HG03469 (cell line): ENCODE results near the gene CTNNBIP1.

Source experiments
- ATAC-seq: cut with Tn5 transposase; IDR thresholded peaks from one replicate; pipeline ENCODE4 v1.9.1; 2021; ENCODE audit warnings: mild to moderate bottlenecking, moderate library complexity, moderate number of reproducible peaks; ENCODE audit not compliant: unreplicated experiment

Gene CTNNBIP1

GRCh38 chr1:9859281-9860014 lies 50.6 kb downstream of the CTNNBIP1 start:
- ATAC-seq: no peak

- no peak for ATAC-seq
Observed at GRCh38 chr1:9858293-9859035, 51.6 kb downstream of the CTNNBIP1 start.

- ATAC-seq: no peak
Observed at GRCh38 chr1:9855186-9855585, 54.9 kb downstream of the CTNNBIP1 start.

GRCh38 chr1:9853249-9853595 lies 56.8 kb downstream of the CTNNBIP1 start:
- no peak for ATAC-seq

- ATAC-seq: no peak
Observed at GRCh38 chr1:9852410-9853248, 57.4 kb downstream of the CTNNBIP1 start.

DNA sequence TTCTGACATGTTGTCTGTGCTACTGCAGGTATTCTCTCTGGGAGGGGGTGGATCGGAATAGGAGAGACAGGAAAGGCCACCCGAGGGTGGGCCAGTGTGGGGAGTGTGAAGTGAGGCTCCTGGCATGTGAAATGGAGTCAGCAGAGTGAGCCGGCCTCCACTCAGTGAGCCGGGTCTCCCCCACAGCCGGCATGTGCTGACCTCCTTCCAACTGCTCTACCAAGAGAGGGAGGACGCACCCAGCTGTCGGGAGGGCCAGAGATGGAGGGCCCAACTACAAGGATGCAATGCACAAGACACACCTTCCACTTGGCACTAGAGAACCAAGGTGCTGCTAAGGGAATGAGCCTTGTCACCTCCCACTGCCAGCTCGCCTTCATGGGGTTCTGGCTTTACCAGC lies 58.1 kb downstream of the CTNNBIP1 start:
- no peak for ATAC-seq

- ATAC-seq: no peak
Observed at GRCh38 chr1:9850442-9851162, 59.5 kb downstream of the CTNNBIP1 start.

GRCh38 chr1:9849691-9850441 lies 60.2 kb downstream of the CTNNBIP1 start:
- no peak for ATAC-seq

GRCh38 chr1:9848022-9848421 lies 62.0 kb downstream of the CTNNBIP1 start:
- no peak for ATAC-seq

- no peak for ATAC-seq
Observed at GRCh38 chr1:9847269-9847668, 62.8 kb downstream of the CTNNBIP1 start.

DNA sequence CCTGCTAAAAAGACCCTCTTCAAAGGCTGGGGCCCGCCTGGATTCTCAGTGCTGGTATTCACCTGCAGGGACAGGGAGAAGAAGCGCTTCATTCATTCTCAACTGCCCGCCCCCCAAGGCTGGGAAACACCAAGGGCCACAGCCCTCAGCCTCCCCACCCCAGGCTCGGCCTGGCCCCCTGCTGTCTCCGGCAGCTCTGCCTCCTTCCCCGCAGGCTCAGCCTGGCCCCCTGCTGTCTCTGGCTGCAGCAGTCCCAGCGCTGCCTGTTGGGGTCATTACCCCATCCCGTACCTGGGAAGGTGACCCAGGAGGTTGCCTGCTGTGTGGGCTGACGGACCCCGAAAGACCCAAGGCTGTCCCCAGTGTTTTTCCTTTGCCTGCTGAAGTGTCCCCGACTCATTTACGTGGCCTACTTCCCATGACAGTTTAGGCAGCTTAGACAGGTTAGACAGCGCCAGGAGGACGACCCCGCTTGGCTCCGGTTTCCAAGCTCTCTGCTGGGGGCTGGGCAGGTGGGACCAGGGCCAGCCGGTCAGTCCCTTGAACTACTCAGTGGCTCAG lies 63.4 kb downstream of the CTNNBIP1 start:
- ATAC-seq: no peak

DNA sequence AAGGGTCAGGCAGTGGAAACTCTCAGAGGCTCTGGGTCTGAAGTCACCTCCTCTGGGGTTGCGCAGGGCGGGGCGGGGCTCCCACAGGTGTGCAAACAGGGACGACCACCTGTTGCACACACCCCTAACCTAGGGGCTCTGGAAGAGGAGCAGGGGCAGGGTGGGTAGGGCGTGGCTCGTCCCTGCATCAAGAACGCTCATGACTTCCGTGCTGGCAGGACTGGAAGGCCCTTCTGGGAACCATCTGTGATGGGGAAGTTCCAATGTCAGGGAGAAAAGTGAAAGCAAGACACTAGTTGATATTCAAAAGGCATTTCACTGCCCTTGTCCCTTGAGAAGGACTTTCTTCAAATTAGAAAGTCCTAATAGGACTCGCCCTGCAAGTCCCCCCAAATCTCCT lies 64.2 kb downstream of the CTNNBIP1 start:
- no peak for ATAC-seq

DNA sequence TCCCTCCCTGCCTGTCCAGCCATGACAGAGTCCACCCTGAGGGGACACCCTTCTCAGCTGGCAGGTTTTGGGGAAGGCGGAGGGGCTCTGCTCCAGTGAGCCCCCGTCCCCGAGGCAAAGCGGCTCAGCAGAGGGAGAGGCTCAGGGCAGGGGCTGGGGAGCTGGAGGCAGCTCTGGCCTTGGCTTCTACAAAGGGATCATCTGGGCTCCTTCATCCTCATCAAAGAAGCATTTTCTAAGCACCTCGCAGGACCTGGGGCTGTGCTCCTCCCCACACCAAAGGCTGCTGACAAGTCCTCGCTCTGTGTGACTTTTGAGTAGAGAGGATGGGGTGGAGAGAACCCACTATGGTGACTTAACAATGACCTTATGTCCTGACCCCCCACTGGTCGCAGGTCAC lies 65.3 kb downstream of the CTNNBIP1 start:
- ATAC-seq: no peak

DNA sequence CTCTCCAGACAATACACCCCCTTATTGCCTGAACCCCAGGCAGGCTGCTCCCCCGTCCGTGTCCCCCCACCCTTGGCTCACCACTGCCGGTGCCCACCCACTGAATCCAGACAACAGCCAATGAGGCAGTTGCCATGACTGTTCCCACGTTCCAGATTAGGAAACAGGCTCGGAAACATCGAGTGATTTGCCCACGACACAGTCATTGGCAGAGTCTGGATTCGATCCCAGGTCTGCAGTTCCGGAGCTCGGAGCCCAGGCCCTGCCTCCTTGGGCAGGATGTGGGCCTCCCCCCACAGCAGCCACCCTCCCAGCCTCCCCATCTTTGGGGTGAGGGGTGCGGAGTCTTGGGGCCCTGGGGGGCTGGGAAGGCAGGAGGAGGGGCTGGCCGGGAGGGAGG lies 66.0 kb downstream of the CTNNBIP1 start:
- ATAC-seq: no peak

DNA sequence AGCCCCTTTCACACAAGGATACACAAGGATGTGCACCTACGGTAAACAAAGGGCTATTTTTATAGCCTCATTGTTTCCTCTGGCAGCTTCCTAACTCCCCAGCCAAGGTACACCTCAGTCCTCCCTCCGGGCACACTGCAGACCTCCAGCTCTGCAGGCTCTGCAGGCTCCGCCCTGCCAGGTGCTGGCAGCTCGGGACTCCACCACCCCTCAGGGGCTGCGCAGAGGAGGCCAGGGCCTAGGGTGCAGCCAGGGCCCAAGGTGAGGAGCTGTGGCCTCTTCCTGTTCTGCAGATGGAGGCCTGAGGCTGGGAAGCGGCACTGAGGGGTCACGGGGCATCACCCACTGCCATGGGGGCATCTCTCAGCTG lies 66.5 kb downstream of the CTNNBIP1 start:
- no peak for ATAC-seq

DNA sequence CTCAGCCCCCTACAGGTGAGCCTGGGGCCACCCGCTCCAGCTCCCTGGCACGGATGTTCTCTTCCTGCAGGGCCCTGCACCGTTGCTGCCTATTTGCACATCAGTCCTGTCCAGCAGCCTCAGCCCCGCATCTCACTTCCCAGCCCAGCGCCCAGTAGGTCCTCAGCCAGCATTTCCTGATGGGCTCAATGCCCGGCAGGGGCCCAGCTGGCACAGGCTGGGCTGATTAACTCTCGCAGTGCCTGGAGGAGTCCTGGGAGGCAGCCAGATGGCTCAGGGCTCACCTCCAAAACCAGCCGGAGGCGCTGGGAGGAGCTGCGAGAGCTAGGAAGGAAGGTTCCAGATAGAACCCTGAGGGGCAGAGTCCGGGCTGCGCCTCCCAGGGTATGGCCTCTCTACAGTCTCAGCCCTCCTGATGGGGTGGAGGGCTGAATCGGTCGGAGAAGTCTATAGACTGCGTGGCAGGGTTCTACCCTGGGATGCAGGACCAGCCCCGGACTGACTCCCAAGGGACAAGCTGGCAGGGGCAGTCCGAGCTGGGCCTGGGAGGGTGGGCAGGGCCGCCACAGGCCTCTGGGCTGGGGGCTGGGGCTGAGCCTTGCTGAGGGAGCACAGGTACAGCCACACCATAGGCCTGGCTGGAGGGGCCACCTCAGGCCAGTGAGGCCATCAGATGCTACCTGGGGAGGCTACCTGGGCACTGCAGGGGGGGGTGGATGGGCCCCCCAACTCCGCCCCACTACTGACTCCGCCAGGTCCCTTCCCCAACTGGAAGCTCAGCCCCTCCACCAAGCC lies 67.1 kb downstream of the CTNNBIP1 start:
- ATAC-seq: no peak

DNA sequence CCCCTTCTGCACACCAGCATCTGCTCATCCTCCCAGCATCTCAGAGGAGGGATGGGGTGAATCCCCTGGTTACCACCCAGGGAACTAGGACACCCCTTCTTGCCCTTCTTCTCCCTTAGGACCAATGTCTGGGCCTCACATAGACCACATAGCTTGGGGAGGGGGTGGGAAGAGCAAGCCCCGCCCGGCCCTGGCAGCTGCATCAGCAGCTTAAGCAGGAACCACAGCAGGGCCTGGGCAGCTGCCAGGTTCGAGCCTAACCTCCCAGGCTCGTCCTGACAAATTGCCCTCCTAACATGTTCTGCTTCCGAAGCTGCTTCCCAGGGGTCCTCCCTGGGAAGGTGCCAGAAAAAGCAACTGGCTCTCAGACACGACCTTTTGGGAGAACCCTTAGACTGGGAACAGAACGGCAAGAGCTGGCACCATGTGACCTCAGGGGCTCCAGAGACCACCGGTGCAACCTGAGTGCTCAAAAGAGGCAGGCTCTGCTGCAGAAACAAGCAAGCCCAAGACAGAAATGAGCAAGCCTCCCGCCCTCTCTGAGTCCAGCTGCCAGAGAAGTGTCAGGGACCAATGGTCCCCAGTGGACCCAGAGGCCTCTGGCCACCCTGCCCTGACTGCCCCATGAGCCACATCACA lies 67.9 kb downstream of the CTNNBIP1 start:
- ATAC-seq: no peak

DNA sequence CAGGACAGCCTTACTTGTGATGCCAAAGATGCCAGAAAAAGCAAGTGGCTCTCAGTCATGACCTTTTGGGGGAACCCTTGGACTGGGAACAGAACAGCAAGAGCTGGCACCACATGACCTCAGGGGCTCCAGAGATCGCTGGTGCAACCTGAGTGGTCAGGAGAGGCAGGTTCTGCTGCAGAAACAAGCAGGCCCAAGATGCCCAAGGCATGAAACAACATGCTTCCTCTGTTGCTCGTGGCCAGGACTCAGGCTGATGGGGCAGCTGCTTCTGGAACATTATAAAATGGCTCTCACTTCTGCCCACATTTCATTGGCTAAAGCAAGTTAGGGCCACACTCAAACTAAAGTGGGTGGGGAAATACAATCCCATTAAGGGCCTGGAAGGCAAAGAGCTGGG lies 68.6 kb downstream of the CTNNBIP1 start:
- ATAC-seq: no peak

DNA sequence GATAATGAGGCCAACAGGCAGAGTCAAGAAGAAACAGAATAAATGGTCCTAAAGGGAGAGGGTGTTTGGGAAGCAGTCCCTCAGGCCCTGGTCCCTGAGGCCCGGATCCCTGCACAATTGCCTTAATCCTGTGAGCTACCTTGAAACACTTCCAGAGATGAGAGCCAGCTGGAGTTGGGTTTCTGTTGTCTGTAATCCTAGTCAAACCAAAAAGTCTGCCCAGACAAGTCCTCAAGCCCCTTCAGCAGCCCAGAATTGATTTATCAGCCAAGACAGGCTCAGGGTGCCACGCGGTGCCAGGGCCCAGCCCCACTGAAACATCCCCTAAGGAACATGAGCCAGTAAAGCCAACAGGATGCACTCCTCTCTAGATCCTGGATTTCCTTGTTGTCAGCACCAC lies 69.9 kb downstream of the CTNNBIP1 start:
- no peak for ATAC-seq
